H9 (cell line): ENCODE results near the gene ACTN4. TPM values are rescaled to one million over a fixed set of nuclear protein-coding genes. Genes with fewer than 3 reads are reported as not detected.
"Not testable (repeated sequence)": the region's sequence is repeated elsewhere in the genome, so short reads cannot be mapped to it uniquely, and the experiment has no call there.

Source experiments
- DNase-seq: peaks from one replicate; pipeline ENCODE4 v3.0.0-alpha.2; 2017
- H2AFZ ChIP-seq: one replicate; pipeline ENCODE4 v1.6.1; 2013; ENCODE audit warnings: mild to moderate bottlenecking, low read length, control low read depth, moderate library complexity
- H2AK5ac ChIP-seq: 2 replicates; pipeline ENCODE4 v1.6.1; 2013; ENCODE audit warnings: low read length, control low read depth, mixed read lengths; ENCODE audit not compliant: insufficient read length
- H2BK120ac ChIP-seq: one replicate; pipeline ENCODE4 v1.6.1; 2013; ENCODE audit warnings: low read depth, mild to moderate bottlenecking, low read length, control low read depth, inconsistent platforms; ENCODE audit not compliant: poor library complexity, severe bottlenecking
- H2BK12ac ChIP-seq: 2 replicates; pipeline ENCODE4 v1.6.1; 2013; ENCODE audit warnings: low read length, control low read depth, mixed read lengths, low read depth; ENCODE audit not compliant: insufficient read length
- H2BK15ac ChIP-seq: 2 replicates; pipeline ENCODE4 v1.6.1; 2013; ENCODE audit warnings: low read depth, low read length, control low read depth
- H2BK20ac ChIP-seq: one replicate; pipeline ENCODE4 v1.6.1; 2013; ENCODE audit warnings: low read depth, mild to moderate bottlenecking, low read length, control low read depth, inconsistent platforms; ENCODE audit not compliant: poor library complexity, severe bottlenecking
- H2BK5ac ChIP-seq: 2 replicates; pipeline ENCODE4 v1.6.1; 2013; ENCODE audit warnings: low read length, control low read depth, mixed read lengths; ENCODE audit not compliant: insufficient read length
- H3K14ac ChIP-seq: 2 replicates; pipeline ENCODE4 v1.6.1; 2013; ENCODE audit warnings: low read length, control low read depth; ENCODE audit not compliant: insufficient read depth
- H3K18ac ChIP-seq: 2 replicates; pipeline ENCODE4 v1.6.1; 2013; ENCODE audit warnings: low read depth, mild to moderate bottlenecking, mixed read lengths, low read length, control low read depth; ENCODE audit not compliant: insufficient read length
- H3K23ac ChIP-seq: 2 replicates; pipeline ENCODE4 v1.6.1; 2013; ENCODE audit warnings: low read length, control low read depth, mixed read lengths, low read depth; ENCODE audit not compliant: insufficient read length
- H3K23me2 ChIP-seq: 2 replicates; pipeline ENCODE4 v1.6.1; 2013; ENCODE audit warnings: low read depth, mild to moderate bottlenecking, mixed read lengths, low read length, control low read depth; ENCODE audit not compliant: insufficient read length, poor library complexity, severe bottlenecking
- H3K27ac ChIP-seq: 2 replicates; pipeline ENCODE4 v1.5.1; 2013; ENCODE audit warnings: low read length, control low read depth, mixed read lengths, low read depth; ENCODE audit not compliant: insufficient read length
- H3K27me3 ChIP-seq: 2 replicates; pipeline ENCODE4 v1.6.1; 2013; ENCODE audit warnings: low read length, control low read depth, inconsistent platforms; ENCODE audit not compliant: insufficient read depth
- H3K4ac ChIP-seq: 2 replicates; pipeline ENCODE4 v1.6.1; 2013; ENCODE audit warnings: low read depth, mild to moderate bottlenecking, control low read depth, inconsistent platforms, low read length, moderate library complexity
- H3K4me1 ChIP-seq: 2 replicates; pipeline ENCODE4 v1.6.1; 2013; ENCODE audit warnings: low read length, control low read depth, inconsistent platforms; ENCODE audit not compliant: insufficient read depth
- H3K4me2 ChIP-seq: 2 replicates; pipeline ENCODE4 v1.6.1; 2013; ENCODE audit warnings: low read length, control low read depth, mixed read lengths; ENCODE audit not compliant: insufficient read length, insufficient read depth
- H3K56ac ChIP-seq: 2 replicates; pipeline ENCODE4 v1.6.1; 2013; ENCODE audit warnings: low read depth, mild to moderate bottlenecking, mixed read lengths, low read length, control low read depth; ENCODE audit not compliant: insufficient read length
- H3K79me1 ChIP-seq: 2 replicates; pipeline ENCODE4 v1.6.1; 2013; ENCODE audit warnings: low read depth, mild to moderate bottlenecking, moderate library complexity, low read length, control low read depth, inconsistent platforms; ENCODE audit not compliant: insufficient read depth, poor library complexity, severe bottlenecking
- H3K79me2 ChIP-seq: 2 replicates; pipeline ENCODE4 v1.6.1; 2013; ENCODE audit warnings: low read length, control low read depth, inconsistent platforms; ENCODE audit not compliant: insufficient read depth
- H3K9ac ChIP-seq: 2 replicates; pipeline ENCODE4 v1.6.1; 2013; ENCODE audit warnings: low read length, control low read depth, mixed read lengths; ENCODE audit not compliant: insufficient read length; ENCODE audit errors: extremely low read depth
- H3K9me3 ChIP-seq: one replicate; pipeline ENCODE4 v1.6.1; 2013; ENCODE audit warnings: low read depth, low read length, inconsistent platforms; ENCODE audit not compliant: control insufficient read depth
- H3T11ph ChIP-seq: one replicate; pipeline ENCODE4 v1.6.1; 2013; ENCODE audit warnings: mild to moderate bottlenecking, low read length, control low read depth, inconsistent platforms
- H4K20me1 ChIP-seq: one replicate; pipeline ENCODE4 v1.6.1; 2013; ENCODE audit not compliant: control insufficient read depth, insufficient read length, insufficient read depth
- H4K5ac ChIP-seq: 2 replicates; pipeline ENCODE4 v1.6.1; 2013; ENCODE audit warnings: low read depth, mild to moderate bottlenecking, mixed read lengths, low read length, control low read depth; ENCODE audit not compliant: insufficient read length
- H4K8ac ChIP-seq: replicated peaks from 2 replicates; pipeline ENCODE4 v1.6.1; 2013; ENCODE audit warnings: low read length, control low read depth, mixed read lengths, low read depth; ENCODE audit not compliant: insufficient read length
- H4K91ac ChIP-seq: 2 replicates; pipeline ENCODE4 v1.6.1; 2013; ENCODE audit warnings: low read depth, mild to moderate bottlenecking, moderate library complexity, mixed read lengths, low read length, control low read depth; ENCODE audit not compliant: insufficient read length
- H3K27ac Mint-ChIP-seq, 3 experiments: 2 replicates in 2 of 3; 3 replicates in 1 of 3; pipeline ENCODE4 v1.8.0; 2020 to 2021; ENCODE audit warnings: mixed read lengths in 3 of 3, mild to moderate bottlenecking in 1 of 3, moderate library complexity in 1 of 3
- H3K27me3 Mint-ChIP-seq: 2 replicates; pipeline ENCODE4 v1.8.0; 2021; ENCODE audit warnings: low read depth, mild to moderate bottlenecking, moderate library complexity, mixed read lengths
- H3K36me3 Mint-ChIP-seq, 3 experiments: 2 replicates in 2 of 3; 3 replicates in 1 of 3; pipeline ENCODE4 v1.8.0; 2020 to 2021; ENCODE audit warnings: low read depth in 3 of 3, mixed read lengths in 3 of 3; ENCODE audit not compliant: insufficient read depth in 1 of 3
- H3K4me1 Mint-ChIP-seq, 2 experiments: 2 replicates each; pipeline ENCODE4 v1.8.0; 2020; ENCODE audit warnings: mixed read lengths in 2 of 2
- H3K4me3 Mint-ChIP-seq, 2 experiments: 2 replicates in 1 of 2; 3 replicates in 1 of 2; pipeline ENCODE4 v1.8.0; 2020 to 2021; ENCODE audit warnings: mild to moderate bottlenecking in 2 of 2, mixed read lengths in 2 of 2, moderate library complexity in 1 of 2
- H3K9me3 Mint-ChIP-seq, 2 experiments: 2 replicates in 1 of 2; 3 replicates in 1 of 2; pipeline ENCODE4 v1.8.0; 2020; ENCODE audit warnings: mild to moderate bottlenecking in 2 of 2, mixed read lengths in 2 of 2, moderate library complexity in 1 of 2
- WGBS: extraction: QIAGEN DNeasy Blood & Tissue Kit; methylation state at CpG from one replicate; pipeline ENCODE4 v1.1.7; 2013; ENCODE audit warnings: missing lambda C conversion rate, low lambda C conversion rate, mixed read lengths; ENCODE audit not compliant: insufficient read length; ENCODE audit errors: extremely low coverage; 5-methylcytosine and 5-hydroxymethylcytosine counted together
- total RNA-seq: library from RNA; stranded (reverse); gene quantifications from 2 replicates; pipeline ENCODE4 v1.2.1, GENCODE V29; 2021
- TF ChIP-seq, protein P1 (sequence below): fragments of 200-600 bp; sonication (generic); conservative IDR thresholded peaks from 3 replicates; pipeline ENCODE4 v1.8.0; 2021; ENCODE audit warnings: antibody characterized with exemption, mild to moderate bottlenecking

The ACTN4 gene
- total RNA-seq, 1 experiment from 2014 or later = 369 TPM

DNA sequence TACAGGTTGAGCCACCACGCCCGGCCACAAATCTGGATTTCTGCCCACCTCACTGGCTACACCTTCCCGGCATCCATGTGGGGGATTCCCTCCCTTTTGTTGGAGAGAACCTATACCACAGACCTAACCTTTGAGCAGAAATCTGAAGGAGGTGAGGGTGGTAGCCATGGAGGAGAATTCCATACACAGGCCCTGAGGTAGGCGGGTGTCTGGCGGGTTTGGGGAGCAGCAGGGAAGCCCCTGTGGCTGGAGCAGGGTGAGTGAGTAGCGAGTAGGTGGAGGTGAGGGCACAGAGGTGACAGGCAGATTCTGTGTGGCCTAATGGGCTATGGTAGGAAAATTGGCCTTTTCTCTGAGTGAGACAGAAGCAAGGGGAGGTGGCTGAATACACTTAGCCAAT, 17.9 kb upstream of the ACTN4 start:
- Mint-ChIP-seq H3K27me3 (no peaks in the 10 kb centered on the region), H3K27ac (peak overlapping the region in 1 of 3 experiments; percentile 70; a peak in 2 of 7 replicates)

DNA sequence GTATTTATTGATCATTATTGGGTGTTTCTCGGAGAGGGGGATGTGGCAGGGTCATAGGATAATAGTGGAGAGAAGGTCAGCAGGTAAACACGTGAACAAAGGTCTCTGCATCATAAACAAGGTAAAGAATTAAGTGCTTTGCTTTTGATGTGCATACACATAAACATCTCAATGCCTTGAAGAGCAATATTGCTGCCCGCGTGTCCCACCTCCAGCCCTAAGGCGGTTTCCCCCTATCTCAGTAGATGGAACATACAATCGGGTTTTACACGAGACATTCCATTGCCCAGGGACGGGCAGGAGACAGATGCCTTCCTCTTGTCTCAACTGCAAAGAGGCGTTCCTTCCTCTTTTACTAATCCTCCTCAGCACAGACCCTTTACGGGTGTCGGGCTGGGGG, 16.1 kb upstream of the ACTN4 start:
- Mint-ChIP-seq H3K27ac (peak overlapping the region in 2 of 3 experiments; percentile 90 to 95; a peak in 5 of 7 replicates), H3K36me3 (peaks cover 40 to 86% (median 84%) of the 10 kb centered on the region in 3 experiments; a peak in 6 of 7 replicates), H3K4me1 (peaks cover 11 to 18% of the 10 kb centered on the region in 2 experiments), H3K4me3 (peak overlapping the region in 1 of 2 experiments; percentile 10; a peak in 2 of 5 replicates)
- H3K27ac ChIP-seq, DNase-seq, H2BK120ac ChIP-seq, H3T11ph ChIP-seq, H3K56ac ChIP-seq, H3K18ac ChIP-seq, H2BK12ac ChIP-seq, H3K9me3 Mint-ChIP-seq, H3K4ac ChIP-seq, H2BK20ac ChIP-seq, H3K27me3 ChIP-seq, H3K79me1 ChIP-seq, H3K9ac ChIP-seq, H3K23ac ChIP-seq, H4K91ac ChIP-seq, H2AFZ ChIP-seq, H3K4me2 ChIP-seq, H4K20me1 ChIP-seq, H3K79me2 ChIP-seq, H3K14ac ChIP-seq, H4K5ac ChIP-seq, H2BK15ac ChIP-seq, H4K8ac ChIP-seq, H2AK5ac ChIP-seq, H2BK5ac ChIP-seq, H3K9me3 ChIP-seq, H3K23me2 ChIP-seq, H3K27me3 Mint-ChIP-seq, H3K4me1 ChIP-seq: not testable (repeated sequence)
- no CpG with 5 or more reads among the region's 11 CpGs for WGBS

More for the DNA sequence above, 17.9 kb upstream of the ACTN4 start:
- H4K8ac ChIP-seq = no peak overlapping the region
- peaks cover 5 to 13% of the 10 kb centered on the region in 2 experiments for H3K4me1 Mint-ChIP-seq
- no peak overlapping the region for H3K14ac ChIP-seq
- H3K79me1 ChIP-seq = no peaks in the 10 kb centered on the region
- H2BK15ac ChIP-seq = no peak overlapping the region
- H4K5ac ChIP-seq = no peak overlapping the region
- H2BK20ac ChIP-seq = no peak overlapping the region
- H4K20me1 ChIP-seq = no peaks in the 10 kb centered on the region
- H3K4me2 ChIP-seq = no peak overlapping the region
- no peak overlapping the region for H3K4me3 Mint-ChIP-seq
- H3T11ph ChIP-seq = no peak overlapping the region
- H3K4me1 ChIP-seq = no peaks in the 10 kb centered on the region
- no peak overlapping the region for H3K9ac ChIP-seq
- H3K9me3 Mint-ChIP-seq = no peaks in the 10 kb centered on the region
- TF ChIP-seq, protein P1, sequence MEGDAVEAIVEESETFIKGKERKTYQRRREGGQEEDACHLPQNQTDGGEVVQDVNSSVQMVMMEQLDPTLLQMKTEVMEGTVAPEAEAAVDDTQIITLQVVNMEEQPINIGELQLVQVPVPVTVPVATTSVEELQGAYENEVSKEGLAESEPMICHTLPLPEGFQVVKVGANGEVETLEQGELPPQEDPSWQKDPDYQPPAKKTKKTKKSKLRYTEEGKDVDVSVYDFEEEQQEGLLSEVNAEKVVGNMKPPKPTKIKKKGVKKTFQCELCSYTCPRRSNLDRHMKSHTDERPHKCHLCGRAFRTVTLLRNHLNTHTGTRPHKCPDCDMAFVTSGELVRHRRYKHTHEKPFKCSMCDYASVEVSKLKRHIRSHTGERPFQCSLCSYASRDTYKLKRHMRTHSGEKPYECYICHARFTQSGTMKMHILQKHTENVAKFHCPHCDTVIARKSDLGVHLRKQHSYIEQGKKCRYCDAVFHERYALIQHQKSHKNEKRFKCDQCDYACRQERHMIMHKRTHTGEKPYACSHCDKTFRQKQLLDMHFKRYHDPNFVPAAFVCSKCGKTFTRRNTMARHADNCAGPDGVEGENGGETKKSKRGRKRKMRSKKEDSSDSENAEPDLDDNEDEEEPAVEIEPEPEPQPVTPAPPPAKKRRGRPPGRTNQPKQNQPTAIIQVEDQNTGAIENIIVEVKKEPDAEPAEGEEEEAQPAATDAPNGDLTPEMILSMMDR = no peak
- DNase-seq = no peak
- H3K56ac ChIP-seq = no peak overlapping the region
- H2BK120ac ChIP-seq = no peak overlapping the region
- no peak overlapping the region for H2AFZ ChIP-seq
- WGBS = no CpG with 5 or more reads among the region's 6 CpGs
- H3K79me2 ChIP-seq = no peaks in the 10 kb centered on the region
- no peak overlapping the region for H3K18ac ChIP-seq
- no peak overlapping the region for H2BK5ac ChIP-seq
- H3K27me3 ChIP-seq = no peaks in the 10 kb centered on the region
- no peak overlapping the region for H3K27ac ChIP-seq
- H3K9me3 ChIP-seq = no peaks in the 10 kb centered on the region
- H2BK12ac ChIP-seq = no peak overlapping the region
- no peak overlapping the region for H3K23ac ChIP-seq
- H3K4ac ChIP-seq = no peak overlapping the region
- H3K23me2 ChIP-seq = no peaks in the 10 kb centered on the region
- no peak overlapping the region for H4K91ac ChIP-seq
- peaks cover 50 to 82% (median 81%) of the 10 kb centered on the region in 3 experiments; a peak in 6 of 7 replicates for H3K36me3 Mint-ChIP-seq
- no peak overlapping the region for H2AK5ac ChIP-seq
